Neural cell (in vitro differentiated cells): ENCODE measurements around the gene ITGA3.

ENCODE experiments used
- CTCF ChIP-seq: fragments of 450-650 bp; IDR thresholded peaks from 2 replicates; pipeline ENCODE4 v1.5.1; 2014; ENCODE audit warnings: antibody characterized with exemption, mild to moderate bottlenecking, moderate library complexity; ENCODE audit not compliant: poor library complexity, severe bottlenecking
- EP300 ChIP-seq: fragments of 450-650 bp; conservative IDR thresholded peaks from 2 replicates; pipeline ENCODE4 v1.6.1; 2014; ENCODE audit warnings: antibody characterized with exemption, mild to moderate bottlenecking, moderate library complexity; ENCODE audit not compliant: poor library complexity, severe bottlenecking
- EZH2 ChIP-seq: fragments of 200-600, 300-800 bp; shearing (Covaris generic), sonication (generic); IDR thresholded peaks from 2 replicates; pipeline ENCODE4 v1.6.1; 2014; ENCODE audit warnings: antibody characterized with exemption, low read length, borderline replicate concordance, mild to moderate bottlenecking; ENCODE audit not compliant: insufficient read depth, poor library complexity, severe bottlenecking
- MXI1 ChIP-seq: fragments of 450-650 bp; conservative IDR thresholded peaks from 2 replicates; pipeline ENCODE4 v1.6.1; 2014; ENCODE audit warnings: antibody characterized with exemption, mild to moderate bottlenecking; ENCODE audit not compliant: poor library complexity, severe bottlenecking
- POLR2AphosphoS5 ChIP-seq: IDR thresholded peaks from 2 replicates; pipeline ENCODE4 v1.6.1; 2012
- RAD21 ChIP-seq: fragments of 450-650 bp; conservative IDR thresholded peaks from 2 replicates; pipeline ENCODE4 v1.6.1; 2014; ENCODE audit warnings: antibody characterized with exemption, mild to moderate bottlenecking, moderate library complexity
- SMC3 ChIP-seq: fragments of 450-650 bp; conservative IDR thresholded peaks from 2 replicates; pipeline ENCODE4 v1.6.1; 2014; ENCODE audit warnings: antibody characterized with exemption, mild to moderate bottlenecking, moderate library complexity; ENCODE audit not compliant: poor library complexity
- TAF1 ChIP-seq: IDR thresholded peaks from 2 replicates; pipeline ENCODE4 v1.6.1; 2012; ENCODE audit warnings: low read depth
- TF ChIP-seq, protein P1 (sequence below): IDR thresholded peaks from 2 replicates; pipeline ENCODE4 v1.6.1; 2012; ENCODE audit warnings: borderline replicate concordance

DNA sequence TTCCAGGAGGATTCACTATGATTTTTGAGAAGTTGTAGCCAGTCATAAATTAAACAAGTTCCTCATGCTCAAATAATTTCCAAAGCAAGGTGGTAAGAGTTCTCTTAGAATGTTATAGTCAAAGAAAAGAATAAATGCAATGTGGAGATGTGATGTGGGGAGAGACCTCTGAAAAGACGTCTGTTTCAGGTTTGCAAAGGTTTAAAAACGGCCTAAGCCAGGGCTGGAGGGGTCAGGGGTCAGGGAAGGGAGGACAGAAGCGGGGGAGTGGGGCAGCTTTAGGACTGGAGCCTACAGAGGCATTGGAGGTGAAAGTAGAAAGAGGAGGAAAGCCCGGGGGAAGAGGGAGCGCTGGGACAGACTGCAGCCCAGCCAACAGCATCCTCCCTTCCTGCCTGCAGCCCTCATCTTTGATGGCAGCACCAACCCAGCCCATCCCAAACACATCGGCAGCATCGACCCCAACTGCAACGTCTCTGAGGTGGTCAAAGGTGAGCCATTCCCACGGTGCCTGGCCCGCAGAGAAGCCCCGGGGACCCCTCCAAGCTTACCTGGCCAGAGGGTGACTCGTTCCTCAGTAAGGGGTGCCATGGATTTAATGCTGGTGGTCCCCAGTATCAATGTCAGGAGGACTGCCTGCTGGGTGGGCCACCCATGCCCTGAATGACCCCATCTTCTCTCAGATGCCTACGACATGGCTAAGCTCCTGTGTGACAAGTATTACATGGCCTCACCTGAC, 50.7 kb downstream of the ITGA3 start:
- TF ChIP-seq, protein P1, sequence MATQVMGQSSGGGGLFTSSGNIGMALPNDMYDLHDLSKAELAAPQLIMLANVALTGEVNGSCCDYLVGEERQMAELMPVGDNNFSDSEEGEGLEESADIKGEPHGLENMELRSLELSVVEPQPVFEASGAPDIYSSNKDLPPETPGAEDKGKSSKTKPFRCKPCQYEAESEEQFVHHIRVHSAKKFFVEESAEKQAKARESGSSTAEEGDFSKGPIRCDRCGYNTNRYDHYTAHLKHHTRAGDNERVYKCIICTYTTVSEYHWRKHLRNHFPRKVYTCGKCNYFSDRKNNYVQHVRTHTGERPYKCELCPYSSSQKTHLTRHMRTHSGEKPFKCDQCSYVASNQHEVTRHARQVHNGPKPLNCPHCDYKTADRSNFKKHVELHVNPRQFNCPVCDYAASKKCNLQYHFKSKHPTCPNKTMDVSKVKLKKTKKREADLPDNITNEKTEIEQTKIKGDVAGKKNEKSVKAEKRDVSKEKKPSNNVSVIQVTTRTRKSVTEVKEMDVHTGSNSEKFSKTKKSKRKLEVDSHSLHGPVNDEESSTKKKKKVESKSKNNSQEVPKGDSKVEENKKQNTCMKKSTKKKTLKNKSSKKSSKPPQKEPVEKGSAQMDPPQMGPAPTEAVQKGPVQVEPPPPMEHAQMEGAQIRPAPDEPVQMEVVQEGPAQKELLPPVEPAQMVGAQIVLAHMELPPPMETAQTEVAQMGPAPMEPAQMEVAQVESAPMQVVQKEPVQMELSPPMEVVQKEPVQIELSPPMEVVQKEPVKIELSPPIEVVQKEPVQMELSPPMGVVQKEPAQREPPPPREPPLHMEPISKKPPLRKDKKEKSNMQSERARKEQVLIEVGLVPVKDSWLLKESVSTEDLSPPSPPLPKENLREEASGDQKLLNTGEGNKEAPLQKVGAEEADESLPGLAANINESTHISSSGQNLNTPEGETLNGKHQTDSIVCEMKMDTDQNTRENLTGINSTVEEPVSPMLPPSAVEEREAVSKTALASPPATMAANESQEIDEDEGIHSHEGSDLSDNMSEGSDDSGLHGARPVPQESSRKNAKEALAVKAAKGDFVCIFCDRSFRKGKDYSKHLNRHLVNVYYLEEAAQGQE = no peak
- TF ChIP-seq CTCF (no peak), EP300 (no peak), POLR2AphosphoS5 (peak; percentile 23), RAD21 (no peak), EZH2 (no peak), TAF1 (no peak), SMC3 (no peak), MXI1 (no peak)
